GM19043 (cell line): Measurements from ENCODE around the gene COPS2.
"Not testable (repeated sequence)": the region's sequence is repeated elsewhere in the genome, so short reads cannot be mapped to it uniquely, and the experiment has no call there.

Experiments
- ATAC-seq: cut with Tn5 transposase; IDR thresholded peaks from one replicate; pipeline ENCODE4 v1.9.1; 2021; ENCODE audit warnings: low read depth; ENCODE audit not compliant: unreplicated experiment

COPS2 gene

DNA sequence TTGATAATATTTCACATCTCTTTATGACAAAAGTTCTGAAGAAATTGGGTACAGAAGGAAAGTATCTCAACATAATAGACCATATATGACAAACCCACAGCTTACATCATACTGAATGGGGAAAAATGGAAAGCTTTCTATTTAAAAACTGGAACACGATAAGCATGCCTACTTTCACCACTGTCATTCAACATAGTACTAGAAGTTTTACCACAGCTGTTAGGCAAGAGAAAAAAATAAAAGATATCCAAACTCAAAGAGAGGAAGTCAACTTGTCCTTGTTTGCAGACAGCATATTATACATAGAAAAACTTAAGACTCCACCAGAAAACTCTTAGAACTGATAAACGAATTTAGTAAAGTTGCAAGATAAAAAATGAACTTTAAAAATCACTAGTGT is 40.3 kb downstream of the COPS2 start:
- no peak for ATAC-seq

- ATAC-seq: no peak
Observed at GRCh38 chr15:49110158-49110944, 45.0 kb downstream of the COPS2 start.

GRCh38 chr15:49103002-49103401 is 52.4 kb downstream of the COPS2 start:
- ATAC-seq: no peak

GRCh38 chr15:49101536-49101935 is 53.9 kb downstream of the COPS2 start:
- no peak for ATAC-seq

DNA sequence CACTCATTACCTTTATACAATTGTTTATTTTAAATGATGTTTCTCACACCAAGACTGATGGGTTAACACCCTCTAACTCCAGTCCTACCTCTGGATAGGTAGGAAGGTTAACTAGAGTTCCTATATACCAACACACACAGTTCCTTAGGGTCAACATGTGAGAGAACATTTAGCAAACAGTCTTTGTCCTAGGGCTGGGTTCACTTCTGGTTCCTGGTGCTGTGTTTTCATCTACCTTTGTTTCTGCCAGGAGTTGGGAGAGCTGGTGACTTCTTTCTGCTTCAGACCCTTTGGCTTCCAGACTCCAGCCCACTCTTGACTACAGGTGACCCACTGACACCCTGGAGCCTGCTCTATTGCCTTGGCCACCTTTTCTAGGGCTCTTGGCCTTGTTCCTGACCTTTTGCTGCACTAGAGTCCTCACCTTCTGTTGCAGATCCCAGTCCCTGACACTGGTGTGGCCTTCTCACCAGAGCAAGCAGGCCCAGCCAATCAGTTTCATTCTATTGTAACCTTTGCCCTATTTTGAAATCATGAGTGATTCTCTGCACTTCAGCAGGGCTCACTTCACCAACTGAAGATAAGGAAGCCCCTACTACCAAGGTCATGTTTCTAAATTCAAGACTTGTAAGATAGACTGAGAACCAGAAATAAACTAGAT is 59.2 kb downstream of the COPS2 start:
- ATAC-seq: no peak

DNA sequence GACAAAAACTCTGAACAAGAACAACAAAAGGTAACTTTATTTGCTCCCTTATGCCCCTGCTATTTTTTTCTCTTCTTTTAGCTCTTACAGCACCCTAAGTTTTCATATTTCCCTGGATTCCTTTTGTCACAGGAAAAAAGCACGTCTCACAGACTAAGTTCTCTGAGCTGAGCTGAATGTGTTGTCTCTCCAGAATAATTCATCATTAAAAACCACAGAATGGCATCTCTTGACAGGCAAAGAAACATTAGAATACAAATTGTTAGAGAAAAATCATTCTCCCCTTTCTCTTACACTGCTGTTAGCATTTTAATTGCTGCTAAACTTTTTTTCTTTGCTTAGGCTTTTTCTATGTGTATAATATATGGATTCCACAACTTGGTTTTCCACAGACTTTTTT is 60.5 kb downstream of the COPS2 start:
- no peak for ATAC-seq

GRCh38 chr15:49093252-49094105 is 61.9 kb downstream of the COPS2 start:
- no peak for ATAC-seq

DNA sequence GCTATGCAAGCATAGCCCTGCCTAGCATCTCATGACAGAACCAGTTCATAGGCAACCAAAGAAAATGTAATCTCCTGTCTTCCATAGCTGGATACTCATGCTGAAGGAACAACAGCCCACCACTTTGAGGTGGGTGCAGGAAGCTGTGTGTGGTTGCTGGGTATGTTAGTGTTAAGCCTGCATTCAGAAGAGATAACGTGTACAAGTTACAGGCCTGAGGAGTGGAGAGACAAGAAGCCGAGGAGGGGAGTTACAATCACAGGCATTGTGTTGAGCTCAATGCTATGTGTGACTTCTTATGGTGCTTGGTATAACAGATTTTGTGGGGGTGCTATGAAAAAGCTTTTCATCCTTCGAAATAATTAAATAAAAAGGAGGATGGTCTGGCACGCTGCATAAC is 66.4 kb downstream of the COPS2 start:
- ATAC-seq: no peak

DNA sequence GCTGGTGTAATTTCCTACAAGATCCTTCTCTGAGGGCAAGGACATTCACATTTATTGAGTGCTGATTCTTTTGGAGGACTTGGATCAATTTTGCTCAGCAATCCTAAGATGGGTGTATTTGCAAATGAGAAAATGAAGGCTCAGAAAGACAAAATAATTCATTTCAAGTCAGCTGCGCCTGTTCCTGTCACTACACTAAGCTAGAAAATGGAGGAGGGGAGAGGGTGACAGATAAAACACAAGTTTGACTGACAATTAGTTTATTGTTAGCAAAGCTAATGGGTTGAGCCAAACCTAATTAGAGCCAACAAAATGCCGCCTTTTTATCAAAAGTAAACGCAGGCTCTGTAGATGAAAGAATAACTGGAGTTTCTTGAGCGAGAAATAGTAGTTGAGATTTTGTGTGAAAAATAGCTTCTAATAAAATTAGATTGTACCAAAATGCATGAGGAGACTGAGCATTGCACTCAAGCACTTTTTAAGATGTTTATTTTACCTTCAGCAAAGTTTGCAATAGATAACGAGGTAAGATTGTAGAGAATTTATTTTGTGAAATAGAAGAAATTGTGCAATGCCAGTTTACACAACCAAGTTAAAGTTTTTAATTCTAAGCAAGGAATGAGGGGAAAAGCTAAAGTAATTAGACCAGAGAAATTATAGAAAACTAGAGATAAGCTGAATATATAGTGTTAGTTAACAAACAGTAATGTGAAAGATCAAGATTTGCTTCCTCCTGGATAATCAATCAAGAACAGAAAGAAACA is 69.5 kb downstream of the COPS2 start:
- ATAC-seq: no peak

DNA sequence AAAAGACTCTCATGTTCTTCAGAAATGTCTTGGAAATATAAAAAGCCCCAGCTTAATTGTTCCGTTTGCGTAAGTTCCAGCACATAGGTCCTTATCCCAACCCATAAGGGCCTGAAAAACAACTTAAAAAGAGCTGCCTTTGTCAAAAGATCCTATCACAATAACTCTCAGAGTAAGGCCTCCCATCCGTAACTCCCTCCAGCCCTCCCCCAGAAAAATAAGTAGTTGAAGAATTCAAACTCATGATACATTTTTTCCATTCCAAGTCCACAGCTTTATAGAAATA is 71.2 kb downstream of the COPS2 start:
- no peak for ATAC-seq

- no peak for ATAC-seq
Observed at GRCh38 chr15:49083401-49084284, 71.8 kb downstream of the COPS2 start.

DNA sequence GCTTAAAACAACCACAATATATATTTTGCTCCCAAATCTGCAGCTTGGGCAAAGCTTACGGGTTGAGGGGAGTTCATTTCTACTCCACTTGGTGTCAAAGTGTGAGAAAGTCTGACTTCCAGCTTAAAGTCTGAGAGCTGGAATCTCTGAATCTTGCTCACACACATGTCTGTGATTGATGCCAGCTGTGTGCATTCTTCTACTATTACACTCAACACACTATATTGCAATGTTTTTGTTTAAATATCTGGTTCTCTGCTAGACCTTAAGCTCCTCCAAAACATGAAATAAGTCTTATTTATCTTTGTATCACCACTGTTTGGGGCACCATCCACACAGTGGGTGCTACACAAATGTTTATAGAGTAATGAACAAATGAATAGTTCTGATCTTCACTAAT is 72.4 kb downstream of the COPS2 start:
- no peak for ATAC-seq

- ATAC-seq: no peak
Observed at GRCh38 chr15:49079340-49080039, 75.9 kb downstream of the COPS2 start.

GRCh38 chr15:49075881-49076280 is 79.5 kb downstream of the COPS2 start:
- ATAC-seq: no peak

DNA sequence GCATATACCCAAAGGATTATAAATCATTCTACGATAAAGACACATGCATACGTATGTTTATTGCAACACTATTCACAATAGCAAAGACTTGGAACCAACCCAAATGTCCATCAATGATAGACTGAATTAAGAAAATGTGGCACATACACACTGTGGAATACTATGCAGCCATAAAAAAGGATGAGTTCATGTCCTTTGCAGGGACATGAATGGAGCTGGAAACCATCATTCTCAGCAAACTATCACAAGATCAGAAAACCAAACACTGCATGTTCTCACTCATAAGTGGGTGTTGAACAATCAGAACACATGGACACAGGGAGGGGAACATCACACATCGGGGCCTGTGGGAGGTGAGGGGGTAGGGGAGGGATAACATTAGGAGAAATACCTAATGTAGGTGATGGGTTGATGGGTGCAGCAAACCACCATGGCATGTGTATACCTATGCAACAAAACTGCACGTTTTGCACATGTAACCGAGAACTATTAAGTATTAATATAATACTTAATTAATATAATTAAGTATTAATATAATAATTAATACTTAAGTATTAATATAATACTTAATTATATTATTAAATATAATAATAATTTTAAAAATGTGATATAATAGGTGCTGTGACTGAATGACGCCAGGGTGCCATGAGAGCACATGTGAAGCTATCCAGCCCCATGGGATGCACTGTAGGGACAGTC is 80.7 kb downstream of the COPS2 start:
- not testable (repeated sequence) for ATAC-seq
